HEK293 (cell line): ENCODE data around the gene ZP4.

Experiments
- CTCF ChIA-PET: fragments of 350-600 bp; formaldehyde crosslinking; extraction: SDS; loops from one replicate; lab custom pipeline; 2021; ENCODE audit warnings: antibody characterized with exemption; lab: Yijun Ruan, JAX
- POLR2A ChIA-PET: fragments of 300-600 bp; formaldehyde crosslinking; extraction: SDS; loops from one replicate; lab custom pipeline; 2020; ENCODE audit warnings: antibody characterized with exemption, inconsistent platforms; lab: Yijun Ruan, JAX
- H3K27ac ChIP-seq: fragments of 200-500 bp; sonication (Bioruptor generic); 2 replicates; pipeline ENCODE4 v1.5.1; 2014; ENCODE audit warnings: low read depth, low read length, control low read depth, inconsistent platforms; ENCODE audit errors: extremely low read depth
- H3K36me3 ChIP-seq, 2 experiments: fragments of 200-500 bp in 1 of 2; sonication (Bioruptor generic) in 1 of 2; 1 replicate in 1 of 2; 2 replicates in 1 of 2; pipeline ENCODE4 v1.5.1; 2014 to 2017; ENCODE audit warnings: inconsistent platforms in 2 of 2, low read length in 2 of 2; ENCODE audit not compliant: control insufficient read depth in 2 of 2, insufficient read depth in 1 of 2
- H3K4me1 ChIP-seq: fragments of 200-500 bp; sonication (Bioruptor generic); 2 replicates; pipeline ENCODE4 v1.5.1; 2014; ENCODE audit warnings: mild to moderate bottlenecking, low read length, inconsistent platforms; ENCODE audit not compliant: control insufficient read depth, insufficient read depth
- H3K4me3 ChIP-seq: 2 replicates; pipeline ENCODE4 v1.5.1; 2011; ENCODE audit warnings: low read depth, mild to moderate bottlenecking, control low read depth, low read length, moderate library complexity
- H3K9me3 ChIP-seq: fragments of 200-500 bp; sonication (Bioruptor generic); 2 replicates; pipeline ENCODE4 v1.5.1; 2014; ENCODE audit warnings: low read depth, low read length, inconsistent platforms; ENCODE audit not compliant: control insufficient read depth, insufficient read depth
- ATF2 ChIP-seq: fragments of 450-650 bp; formaldehyde crosslinking; IDR thresholded peaks from 2 replicates; pipeline ENCODE4 v1.5.1; 2016; ENCODE audit warnings: missing biosample characterization, missing genetic modification characterization, low read depth
- BCL11B ChIP-seq: fragments of 450-650 bp; formaldehyde crosslinking; IDR thresholded peaks from 2 replicates; pipeline ENCODE4 v1.5.1; 2016; ENCODE audit warnings: low read depth, missing biosample characterization, missing genetic modification characterization
- GLIS1 ChIP-seq: fragments of 450-650 bp; formaldehyde crosslinking; IDR thresholded peaks from 2 replicates; pipeline ENCODE4 v1.5.1; 2016; ENCODE audit warnings: missing biosample characterization, missing genetic modification characterization
- IKZF3 ChIP-seq: fragments of 450-650 bp; IDR thresholded peaks from 2 replicates; pipeline ENCODE4 v1.5.0; 2018; ENCODE audit warnings: missing biosample characterization, mild to moderate bottlenecking, missing genetic modification characterization, moderate library complexity
- MZF1 ChIP-seq: fragments of 450-650 bp; formaldehyde crosslinking; IDR thresholded peaks from 2 replicates; pipeline ENCODE4 v1.5.1; 2017; ENCODE audit warnings: missing biosample characterization, missing genetic modification characterization, borderline replicate concordance
- SP3 ChIP-seq: fragments of 450-650 bp; formaldehyde crosslinking; IDR thresholded peaks from 2 replicates; pipeline ENCODE4 v1.5.1; 2016; ENCODE audit warnings: missing biosample characterization, missing genetic modification characterization
- YY2 ChIP-seq: fragments of 450-650 bp; formaldehyde crosslinking; IDR thresholded peaks from 2 replicates; pipeline ENCODE4 v1.5.1; 2016; ENCODE audit warnings: missing biosample characterization, missing genetic modification characterization
- ZBTB26 ChIP-seq: fragments of 450-650 bp; formaldehyde crosslinking; optimal IDR thresholded peaks from 2 replicates; pipeline ENCODE3; 2016; ENCODE audit warnings: missing biosample characterization, mild to moderate bottlenecking, missing genetic modification characterization
- ZBTB44 ChIP-seq: fragments of 450-650 bp; IDR thresholded peaks from 2 replicates; pipeline ENCODE4 v1.5.1; 2018; ENCODE audit warnings: missing biosample characterization, mild to moderate bottlenecking, missing genetic modification characterization
- ZNF2 ChIP-seq: fragments of 450-650 bp; formaldehyde crosslinking; IDR thresholded peaks from 2 replicates; pipeline ENCODE4 v1.5.1; 2016; ENCODE audit warnings: missing biosample characterization, missing genetic modification characterization
- ZNF23 ChIP-seq: fragments of 450-650 bp; formaldehyde crosslinking; IDR thresholded peaks from 2 replicates; pipeline ENCODE4 v1.5.1; 2016; ENCODE audit warnings: missing biosample characterization, missing genetic modification characterization, borderline replicate concordance
- ZNF274 ChIP-seq, 2 experiments: fragments of 200-500 bp in 1 of 2; fragments of 450-650 bp in 1 of 2; sonication (Bioruptor generic) in 1 of 2; formaldehyde crosslinking in 1 of 2; IDR thresholded peaks; 2 replicates each; pipeline versions ENCODE4 v1.5.1 to v1.6.1; 2014 to 2016; ENCODE audit warnings: borderline replicate concordance in 1 of 2, inconsistent platforms in 1 of 2, low read length in 1 of 2, missing biosample characterization in 1 of 2, missing genetic modification characterization in 1 of 2
- ZNF292 ChIP-seq: fragments of 450-650 bp; formaldehyde crosslinking; IDR thresholded peaks from 2 replicates; pipeline ENCODE4 v1.5.1; 2016; ENCODE audit warnings: low read depth, missing biosample characterization, missing genetic modification characterization, borderline replicate concordance
- ZNF341 ChIP-seq: fragments of 450-650 bp; formaldehyde crosslinking; IDR thresholded peaks from 2 replicates; pipeline ENCODE4; 2016; ENCODE audit warnings: low read depth, missing biosample characterization, missing genetic modification characterization
- ZNF48 ChIP-seq: fragments of 450-650 bp; formaldehyde crosslinking; IDR thresholded peaks from 2 replicates; pipeline ENCODE4 v1.5.1; 2016; ENCODE audit warnings: missing biosample characterization, missing genetic modification characterization
- ZNF501 ChIP-seq: fragments of 450-650 bp; formaldehyde crosslinking; IDR thresholded peaks from 2 replicates; pipeline ENCODE4 v1.5.1; 2016; ENCODE audit warnings: missing biosample characterization, missing genetic modification characterization
- ZNF518A ChIP-seq: fragments of 450-650 bp; formaldehyde crosslinking; conservative IDR thresholded peaks from 2 replicates; pipeline ENCODE4 v1.5.1; 2016; ENCODE audit warnings: low read depth, missing biosample characterization, missing genetic modification characterization
- ZNF561 ChIP-seq: fragments of 450-650 bp; IDR thresholded peaks from 2 replicates; pipeline ENCODE4 v1.5.1; 2018; ENCODE audit warnings: missing biosample characterization, missing genetic modification characterization, borderline replicate concordance
- ZNF571 ChIP-seq: fragments of 450-650 bp; formaldehyde crosslinking; IDR thresholded peaks from 2 replicates; pipeline ENCODE4 v1.5.0; 2017; ENCODE audit warnings: missing biosample characterization, missing genetic modification characterization
- ZNF596 ChIP-seq: fragments of 450-650 bp; IDR thresholded peaks from 2 replicates; pipeline ENCODE4 v1.5.0; 2018; ENCODE audit warnings: missing biosample characterization, mild to moderate bottlenecking, missing genetic modification characterization, moderate library complexity
- ZNF624 ChIP-seq: fragments of 450-650 bp; formaldehyde crosslinking; IDR thresholded peaks from 2 replicates; pipeline ENCODE4 v1.5.1; 2017; ENCODE audit warnings: missing biosample characterization, missing genetic modification characterization
- ZNF629 ChIP-seq: fragments of 450-650 bp; formaldehyde crosslinking; IDR thresholded peaks from 2 replicates; pipeline ENCODE4 v1.5.1; 2017; ENCODE audit warnings: missing biosample characterization, missing genetic modification characterization
- ZNF654 ChIP-seq: fragments of 450-650 bp; formaldehyde crosslinking; IDR thresholded peaks from 2 replicates; pipeline ENCODE4 v1.5.1; 2016; ENCODE audit warnings: low read depth, missing biosample characterization, missing genetic modification characterization
- ZNF660 ChIP-seq: fragments of 450-650 bp; IDR thresholded peaks from 2 replicates; pipeline ENCODE4 v1.5.1; 2018; ENCODE audit warnings: missing biosample characterization, mild to moderate bottlenecking, missing genetic modification characterization
- ZNF707 ChIP-seq: fragments of 450-650 bp; formaldehyde crosslinking; IDR thresholded peaks from 2 replicates; pipeline ENCODE4 v1.5.1; 2016; ENCODE audit warnings: missing biosample characterization, missing genetic modification characterization

Gene ZP4

GRCh38 chr1:237903961-237904360 lies 13.2 kb upstream of the ZP4 start:
- TF ChIP-seq ZNF518A (tag by site-specific recombination) (no peak), ZNF341 (no peak), ZNF629 (no peak), ZNF501 (tag by site-specific recombination) (no peak), SP3 (tag by site-specific recombination) (no peak), ZNF660 (no peak), ZBTB26 (no peak), IKZF3 (tag by site-specific recombination) (no peak), ZNF571 (tag by site-specific recombination) (no peak), ZNF274 (IDR thresholded peaks at IDR 0.05; ENCODE audit: low read length) (no peak), ZNF274 (tag by site-specific recombination; IDR thresholded peaks at IDR 0.05; ENCODE audit: borderline replicate concordance) (no peak), ATF2 (tag by site-specific recombination) (no peak), BCL11B (tag by site-specific recombination) (no peak), ZNF561 (no peak), ZNF292 (tag by site-specific recombination) (no peak), ZNF707 (tag by site-specific recombination) (no peak)
- CTCF ChIA-PET = interaction anchor here (0.6 to 1.7 kb wide), 6 partner anchors 13 to 1155 kb away, joined by 3 to 5 read pairs (median 4); partner anchors contain the start of gene ZP4

GRCh38 chr1:237902960-237903743 lies 12.4 kb upstream of the ZP4 start:
- no peaks in the 10 kb centered on the region for H3K9me3 ChIP-seq
- POLR2A ChIA-PET = no interaction called here
- no peaks in the 10 kb centered on the region for H3K4me1 ChIP-seq
- H3K36me3 ChIP-seq = no peaks in the 10 kb centered on the region
- H3K27ac ChIP-seq = no peak overlapping the region
- no peak overlapping the region for H3K4me3 ChIP-seq
- CTCF ChIA-PET = interaction anchor here (0.6 to 3.0 kb wide), 4 partner anchors 13 to 1850 kb away, joined by 3 to 24 read pairs (median 4); partner anchors contain the start of gene ZP4
- TF ChIP-seq ZNF624 (no peak), YY2 (no peak), GLIS1 (tag by site-specific recombination) (no peak), ZNF23 (no peak), ZNF654 (no peak), ZNF596 (no peak), ZNF2 (tag by site-specific recombination) (no peak), ZNF48 (tag by site-specific recombination) (no peak), ZBTB44 (tag by site-specific recombination) (no peak), MZF1 (no peak)

More at GRCh38 chr1:237903961-237904360, 13.2 kb upstream of the ZP4 start:
- no peaks in the 10 kb centered on the region for H3K4me1 ChIP-seq
- H3K27ac ChIP-seq = no peak overlapping the region
- POLR2A ChIA-PET = no interaction called here
- no peaks in the 10 kb centered on the region for H3K36me3 ChIP-seq
- H3K9me3 ChIP-seq = no peaks in the 10 kb centered on the region
- H3K4me3 ChIP-seq = no peak overlapping the region
